Transverse colon (tissue), 4 donors: ENCODE measurements around the gene CADPS. TPM values are rescaled to one million over a fixed set of nuclear protein-coding genes. Genes with fewer than 3 reads are reported as not detected.

Experiments used
- DNase-seq: peaks from one replicate; pipeline ENCODE4 v3.0.0-alpha.2; 2019
- H3K27ac ChIP-seq, 4 donors: fragments of 200-600 bp; sonication (generic); 2 replicates each; pipeline ENCODE4 v1.5.1; 2016 to 2018; ENCODE audit warnings: inconsistent platforms in 4 of 4
- H3K27me3 ChIP-seq: fragments of 200-600 bp; sonication (generic); 2 replicates; pipeline ENCODE4 v1.5.1; 2017; ENCODE audit warnings: inconsistent platforms
- H3K36me3 ChIP-seq, 4 donors: fragments of 200-600 bp; sonication (generic); 2 replicates each; pipeline ENCODE4 v1.5.1; 2017 to 2019; ENCODE audit warnings: inconsistent platforms in 4 of 4
- H3K4me1 ChIP-seq, 4 donors: fragments of 200-600 bp; sonication (generic); 2 replicates each; pipeline ENCODE4 v1.5.1; 2017 to 2020; ENCODE audit warnings: inconsistent platforms in 4 of 4
- H3K4me3 ChIP-seq, 4 donors: fragments of 200-600 bp; sonication (generic); 1 replicate in 1 of 4; 2 replicates in 3 of 4; pipeline versions ENCODE4 v1.5.1 to v1.6.1; 2017 to 2019; ENCODE audit warnings: inconsistent platforms in 4 of 4
- H3K9me3 ChIP-seq, 2 donors: fragments of 200-600 bp; sonication (generic); 2 replicates each; pipeline ENCODE4 v1.5.1; 2017 to 2019; ENCODE audit warnings: inconsistent platforms in 2 of 2
- EP300 ChIP-seq: sonication (generic); formaldehyde crosslinking; IDR thresholded peaks from one replicate; pipeline ENCODE4 v1.6.1; 2017; ENCODE audit warnings: antibody characterized with exemption, low read depth
- POLR2A ChIP-seq: fragments of 450-650 bp; IDR thresholded peaks from one replicate; pipeline ENCODE4 v1.6.1; 2016; ENCODE audit warnings: antibody characterized with exemption, mild to moderate bottlenecking, moderate library complexity
- POLR2AphosphoS5 ChIP-seq, 3 donors: sonication (generic); formaldehyde crosslinking; IDR thresholded peaks; one replicate each; pipeline ENCODE4 v1.6.1; 2016; ENCODE audit warnings: antibody characterized with exemption in 3 of 3
- WGBS, 2 donors: methylation state at CpG; one replicate each; pipeline ENCODE4 v1.1.5; 2018; ENCODE audit warnings: low coverage in 1 of 2; 5-methylcytosine and 5-hydroxymethylcytosine counted together
- in situ Hi-C, 4 donors: fragments of 200-750 bp; cut with MboI; loops; one replicate each; pipeline versions ENCODE4 v1.15.0 to v1.15.1; 2017; ENCODE audit warnings: low sequenced_read_pairs in 3 of 4, low pct_ligation_motif_present in 1 of 4, low pct_unique_long_range_greater_than_20kb in 1 of 4
- intact Hi-C: fragments of 100-400 bp; cut with DNase I; formaldehyde crosslinking; loops from one replicate; pipeline ENCODE4 v1.15.1; 2023; ENCODE audit warnings: low total_unique reads
- total RNA-seq, 4 donors: library from RNA; depleted of rRNA; stranded (reverse); fragments of >200 nt; gene quantifications; one replicate each; pipeline ENCODE4 v1.1.0, GENCODE V29; 2016
- TF ChIP-seq, protein P1 (sequence below), 5 experiments: fragments of 200-600 bp in 3 of 5; fragments of 450-650 bp in 2 of 5; sonication (generic) in 3 of 5; IDR thresholded peaks; 1 replicate in 2 of 5; 2 replicates in 3 of 5; pipeline ENCODE4 v1.5.1; 2016 to 2017; ENCODE audit warnings: antibody characterized with exemption in 5 of 5, inconsistent platforms in 3 of 5, mild to moderate bottlenecking in 2 of 5, moderate library complexity in 1 of 5

CADPS gene
- total RNA-seq, 4 donors from 2014 or later = 1.9 to 22.7 (median 8.9) TPM

DNA sequence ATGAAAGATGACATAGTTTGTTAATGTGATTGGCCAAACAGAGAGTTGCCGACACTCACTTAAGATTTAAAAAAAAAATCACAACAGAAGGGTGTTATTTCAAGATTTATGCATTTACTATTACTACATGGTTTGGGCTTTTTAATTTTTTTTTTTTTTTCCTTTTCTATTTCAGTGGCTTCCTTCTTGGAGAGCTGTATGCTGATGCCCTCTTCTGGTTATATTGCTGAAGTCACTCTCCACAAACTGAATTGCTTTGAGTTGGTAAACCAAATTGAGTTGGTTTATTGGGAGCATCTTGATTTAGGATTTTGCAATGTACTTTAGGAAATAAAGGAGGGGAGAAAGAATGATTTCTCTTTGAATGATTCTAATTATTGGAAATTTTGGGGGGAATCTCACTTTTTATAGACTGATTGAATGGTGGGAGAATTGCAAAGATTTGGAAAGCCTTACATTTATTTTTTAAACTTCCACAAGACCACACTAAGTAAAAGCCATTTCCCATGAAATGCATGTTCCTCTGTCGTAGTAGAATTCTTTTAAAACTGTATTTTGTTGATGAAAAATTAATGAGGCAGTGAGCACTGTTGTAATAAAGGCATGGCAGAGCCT lies 315.3 kb downstream of the CADPS start:
- Histone ChIP-seq H3K4me1 (no peaks in the 10 kb centered on the region), H3K9me3 (no peaks in the 10 kb centered on the region), H3K27me3 (no peaks in the 10 kb centered on the region), H3K36me3 (no peaks in the 10 kb centered on the region), H3K27ac (no peak overlapping the region), H3K4me3 (no peak overlapping the region)
- in situ Hi-C loops (loop anchor here in 3 of 4 donors (10.0 to 25.0 kb wide), 3 partner anchors 223 to 355 kb away; no protein-coding TSS in a partner anchor), intact Hi-C loops (loop anchor here (10.0 kb wide), 1 partner anchor 605 kb away; no protein-coding TSS in a partner anchor)
- no peak for DNase-seq
- TF ChIP-seq, protein P1, sequence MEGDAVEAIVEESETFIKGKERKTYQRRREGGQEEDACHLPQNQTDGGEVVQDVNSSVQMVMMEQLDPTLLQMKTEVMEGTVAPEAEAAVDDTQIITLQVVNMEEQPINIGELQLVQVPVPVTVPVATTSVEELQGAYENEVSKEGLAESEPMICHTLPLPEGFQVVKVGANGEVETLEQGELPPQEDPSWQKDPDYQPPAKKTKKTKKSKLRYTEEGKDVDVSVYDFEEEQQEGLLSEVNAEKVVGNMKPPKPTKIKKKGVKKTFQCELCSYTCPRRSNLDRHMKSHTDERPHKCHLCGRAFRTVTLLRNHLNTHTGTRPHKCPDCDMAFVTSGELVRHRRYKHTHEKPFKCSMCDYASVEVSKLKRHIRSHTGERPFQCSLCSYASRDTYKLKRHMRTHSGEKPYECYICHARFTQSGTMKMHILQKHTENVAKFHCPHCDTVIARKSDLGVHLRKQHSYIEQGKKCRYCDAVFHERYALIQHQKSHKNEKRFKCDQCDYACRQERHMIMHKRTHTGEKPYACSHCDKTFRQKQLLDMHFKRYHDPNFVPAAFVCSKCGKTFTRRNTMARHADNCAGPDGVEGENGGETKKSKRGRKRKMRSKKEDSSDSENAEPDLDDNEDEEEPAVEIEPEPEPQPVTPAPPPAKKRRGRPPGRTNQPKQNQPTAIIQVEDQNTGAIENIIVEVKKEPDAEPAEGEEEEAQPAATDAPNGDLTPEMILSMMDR (IDR thresholded peaks at IDR 0.05) = peak; percentile 10 to 39 (median 36)
- TF ChIP-seq POLR2AphosphoS5 (IDR thresholded peaks at IDR 0.05) = no peak
- WGBS, 2 donors = 23 to 33% methylated on average over 2 of the region's 2 CpGs

GRCh38 chr3:62558549-62559112 lies 316.6 kb downstream of the CADPS start:
- no peaks in the 10 kb centered on the region for H3K27me3 ChIP-seq
- H3K36me3 ChIP-seq = no peaks in the 10 kb centered on the region
- TF ChIP-seq, protein P1 (IDR thresholded peaks at IDR 0.05) = peak in 4 of 5 experiments; percentile 6 to 32 (median 18)
- no peak for TF ChIP-seq POLR2A
- no peak for TF ChIP-seq POLR2AphosphoS5 (IDR thresholded peaks at IDR 0.05)
- no peak for TF ChIP-seq EP300
- H3K4me3 ChIP-seq = no peak overlapping the region
- WGBS, 2 donors = 39 to 54% methylated on average over 6 to 8 of the region's 8 CpGs
- no peak overlapping the region for H3K27ac ChIP-seq
- in situ Hi-C loops = loop anchor here in 2 of 4 donors (10.0 to 25.0 kb wide), 3 partner anchors 221 to 354 kb away; no protein-coding TSS in a partner anchor
- H3K4me1 ChIP-seq = no peaks in the 10 kb centered on the region
- intact Hi-C loops = loop anchor here (10.0 kb wide), 1 partner anchor 604 kb away; no protein-coding TSS in a partner anchor
- DNase-seq = no peak
- H3K9me3 ChIP-seq = no peaks in the 10 kb centered on the region

GRCh38 chr3:62557983-62558382 lies 317.2 kb downstream of the CADPS start:
- in situ Hi-C loops (loop anchor here in 2 of 4 donors (10.0 to 25.0 kb wide), 3 partner anchors 221 to 353 kb away; no protein-coding TSS in a partner anchor), intact Hi-C loops (loop anchor here (10.0 kb wide), 1 partner anchor 603 kb away; no protein-coding TSS in a partner anchor)
- 93 to 94% methylated on average over 2 to 5 of the region's 5 CpGs for WGBS, 2 donors
- H3K9me3 ChIP-seq = no peaks in the 10 kb centered on the region
- H3K36me3 ChIP-seq = no peaks in the 10 kb centered on the region
- no peaks in the 10 kb centered on the region for H3K27me3 ChIP-seq
- TF ChIP-seq POLR2AphosphoS5 (IDR thresholded peaks at IDR 0.05) = no peak
- DNase-seq = no peak
- no peak overlapping the region for H3K4me3 ChIP-seq
- no peaks in the 10 kb centered on the region for H3K4me1 ChIP-seq
- H3K27ac ChIP-seq = no peak overlapping the region

GRCh38 chr3:62557450-62557849 lies 317.8 kb downstream of the CADPS start:
- TF ChIP-seq POLR2AphosphoS5 (IDR thresholded peaks at IDR 0.05) (no peak), POLR2A (no peak), EP300 (no peak)
- TF ChIP-seq, protein P1 (IDR thresholded peaks at IDR 0.05) = no peak
- Histone ChIP-seq H3K4me1 (no peaks in the 10 kb centered on the region), H3K4me3 (no peak overlapping the region), H3K9me3 (no peaks in the 10 kb centered on the region), H3K27me3 (no peaks in the 10 kb centered on the region), H3K36me3 (no peaks in the 10 kb centered on the region), H3K27ac (no peak overlapping the region)
- in situ Hi-C loops = loop anchor here in 2 of 4 donors (10.0 to 25.0 kb wide), 3 partner anchors 220 to 353 kb away; no protein-coding TSS in a partner anchor
- intact Hi-C loops = loop anchor here (10.0 kb wide), 1 partner anchor 603 kb away; no protein-coding TSS in a partner anchor
- WGBS, 2 donors = 70 to 72% methylated on average over 2 to 5 of the region's 5 CpGs
- no peak for DNase-seq
